ENCODE measurements around the gene FXYD5. TPM values are rescaled to one million over a fixed set of nuclear protein-coding genes. Genes with fewer than 3 reads are reported as not detected.
A peak's percentile ranks its signal among the peaks of the same experiment; 100 is the strongest.

Gene FXYD5
- polyA plus RNA-seq, 6 donors from 2014 or later, result 290 to 440 (median 351) TPM

- peak; percentile 62 for DNase-seq
- peak; percentile 79 to 89 for ATAC-seq (ENCODE audit: low read depth in 2 of 2)
- peak overlapping the region in 3 of 6 donors; percentile 47 to 71 (median 49) for H3K27ac Mint-ChIP-seq
- H3K4me3 Mint-ChIP-seq, result no peak overlapping the region
- peaks cover 0 to 11% (median 0%) of the 10 kb centered on the region in 7 donors for H3K9me3 Mint-ChIP-seq
- H3K4me1 Mint-ChIP-seq, result peaks cover 8 to 17% (median 13%) of the 10 kb centered on the region in 3 donors
- no peaks in the 10 kb centered on the region for H3K36me3 Mint-ChIP-seq
- H3K27me3 Mint-ChIP-seq, result peaks cover 0 to 8% (median 2%) of the 10 kb centered on the region in 3 donors
Observed at GRCh38 chr19:35135389-35135909, 19.1 kb upstream of the FXYD5 start.

GRCh38 chr19:35136231-35136630 lies 18.3 kb upstream of the FXYD5 start:
- Mint-ChIP-seq H3K9me3 (peaks cover 0 to 11% (median 0%) of the 10 kb centered on the region in 7 donors), H3K36me3 (no peaks in the 10 kb centered on the region), H3K4me1 (peaks cover 16 to 24% (median 19%) of the 10 kb centered on the region in 3 donors), H3K27me3 (peaks cover 0 to 16% (median 8%) of the 10 kb centered on the region in 3 donors), H3K27ac (no peak overlapping the region), H3K4me3 (peak overlapping the region in 1 of 8 donors; percentile 35)
- DNase-seq (no peak), ATAC-seq (ENCODE audit: low read depth in 2 of 2) (no peak)

- peak in 1 of 2 donors; percentile 11 for ATAC-seq (ENCODE audit: low read depth in 2 of 2)
- H3K4me3 Mint-ChIP-seq, result peak overlapping the region in 1 of 8 donors; percentile 27
- no peak for DNase-seq
- no peaks in the 10 kb centered on the region for H3K36me3 Mint-ChIP-seq
- peak overlapping the region in 5 of 6 donors; percentile 36 to 80 (median 39) for H3K27ac Mint-ChIP-seq
- H3K4me1 Mint-ChIP-seq, result peaks cover 25 to 31% (median 27%) of the 10 kb centered on the region in 3 donors
- H3K27me3 Mint-ChIP-seq, result peaks cover 0 to 16% (median 8%) of the 10 kb centered on the region in 3 donors
- H3K9me3 Mint-ChIP-seq, result peaks cover 0 to 11% (median 0%) of the 10 kb centered on the region in 7 donors
Observed at GRCh38 chr19:35136977-35137702, 17.4 kb upstream of the FXYD5 start.

GRCh38 chr19:35138305-35138892 lies 16.1 kb upstream of the FXYD5 start, which contains the start of gene FXYD1:
Gene FXYD1, plus strand, starts transcription at chr19:35138824. Its CDS starts 1,256 bp downstream, at chr19:35140080.
- Mint-ChIP-seq H3K27ac (peak within 1 kb of the TSS in 3 of 6 donors; percentile 36 to 81 (median 44)), H3K4me1 (peaks cover 30 to 37% (median 31%) of the 10 kb centered on the region in 3 donors), H3K9me3 (no peaks in the 10 kb centered on the region), H3K27me3 (peaks cover 0 to 16% (median 8%) of the 10 kb centered on the region in 3 donors), H3K36me3 (no peaks in the 10 kb centered on the region), H3K4me3 (no peak within 1 kb of the TSS)
- DNase-seq, result no peak
- ATAC-seq (ENCODE audit: low read depth in 2 of 2), result no peak

GRCh38 chr19:35140207-35140961 lies 14.2 kb upstream of the FXYD5 start:
- ATAC-seq (ENCODE audit: low read depth in 2 of 2), result no peak
- Mint-ChIP-seq H3K4me3 (peak overlapping the region; percentile 63 to 91 (median 78)), H3K4me1 (peaks cover 36 to 50% (median 48%) of the 10 kb centered on the region in 3 donors), H3K27me3 (peaks cover 0 to 16% (median 8%) of the 10 kb centered on the region in 3 donors), H3K36me3 (no peaks in the 10 kb centered on the region), H3K9me3 (no peaks in the 10 kb centered on the region), H3K27ac (peak overlapping the region in 3 of 6 donors; percentile 60 to 95 (median 70))
- no peak for DNase-seq

- H3K27me3 Mint-ChIP-seq, result peaks cover 0 to 16% (median 8%) of the 10 kb centered on the region in 3 donors
- ATAC-seq (ENCODE audit: low read depth in 2 of 2) (peak; percentile 70), DNase-seq (peak; percentile 84)
- no peaks in the 10 kb centered on the region for H3K9me3 Mint-ChIP-seq
- no peaks in the 10 kb centered on the region for H3K36me3 Mint-ChIP-seq
- peaks cover 30 to 50% (median 48%) of the 10 kb centered on the region in 3 donors for H3K4me1 Mint-ChIP-seq
- peak overlapping the region; percentile 78 to 92 (median 88) for H3K4me3 Mint-ChIP-seq
- peak overlapping the region; percentile 70 to 96 (median 88) for H3K27ac Mint-ChIP-seq
Observed at GRCh38 chr19:35140962-35141836, 13.3 kb upstream of the FXYD5 start.

GRCh38 chr19:35141837-35142605 lies 12.5 kb upstream of the FXYD5 start:
- peak; percentile 24 to 31 for ATAC-seq (ENCODE audit: low read depth in 2 of 2)
- Mint-ChIP-seq H3K4me1 (peaks cover 30 to 50% (median 48%) of the 10 kb centered on the region in 3 donors), H3K9me3 (no peaks in the 10 kb centered on the region)

GRCh38 chr19:35142606-35143230 lies 11.8 kb upstream of the FXYD5 start:
- no peaks in the 10 kb centered on the region for H3K9me3 Mint-ChIP-seq
- H3K36me3 Mint-ChIP-seq, result no peaks in the 10 kb centered on the region
- H3K4me1 Mint-ChIP-seq, result peaks cover 27 to 43% (median 42%) of the 10 kb centered on the region in 3 donors
- peak overlapping the region in 2 of 6 donors; percentile 25 to 70 for H3K27ac Mint-ChIP-seq
- peak overlapping the region in 7 of 8 donors; percentile 59 to 92 (median 81) for H3K4me3 Mint-ChIP-seq
- peaks cover 0 to 15% (median 8%) of the 10 kb centered on the region in 3 donors for H3K27me3 Mint-ChIP-seq
- DNase-seq (peak; percentile 60), ATAC-seq (ENCODE audit: low read depth in 2 of 2) (peak; percentile 33 to 51)

More at GRCh38 chr19:35141837-35142605, 12.5 kb upstream of the FXYD5 start:
- H3K4me3 Mint-ChIP-seq, result peak overlapping the region; percentile 78 to 92 (median 88)
- peak; percentile 22 for DNase-seq
- peaks cover 0 to 16% (median 8%) of the 10 kb centered on the region in 3 donors for H3K27me3 Mint-ChIP-seq
- H3K27ac Mint-ChIP-seq, result peak overlapping the region; percentile 69 to 96 (median 88)
- H3K36me3 Mint-ChIP-seq, result no peaks in the 10 kb centered on the region

- Mint-ChIP-seq H3K4me1 (peaks cover 27 to 43% (median 37%) of the 10 kb centered on the region in 3 donors), H3K4me3 (peak within 1 kb of the TSS; percentile 78 to 92 (median 85)), H3K9me3 (no peaks in the 10 kb centered on the region), H3K27me3 (peaks cover 0 to 9% (median 8%) of the 10 kb centered on the region in 3 donors), H3K27ac (peak within 1 kb of the TSS in 4 of 6 donors; percentile 25 to 96 (median 81)), H3K36me3 (no peaks in the 10 kb centered on the region)
- ATAC-seq (ENCODE audit: low read depth in 2 of 2) (no peak), DNase-seq (peak; percentile 12)
Observed at GRCh38 chr19:35143231-35143715, 11.3 kb upstream of the FXYD5 start, which contains the start of gene FXYD7. Gene FXYD7, plus strand, starts transcription at chr19:35143255. Its CDS starts 79 bp downstream, at chr19:35143334.

GRCh38 chr19:35143818-35144217 lies 10.7 kb upstream of the FXYD5 start:
- H3K9me3 Mint-ChIP-seq, result no peaks in the 10 kb centered on the region
- no peak for DNase-seq
- H3K4me3 Mint-ChIP-seq, result peak overlapping the region; percentile 2 to 84 (median 67)
- no peak for ATAC-seq (ENCODE audit: low read depth in 2 of 2)
- peaks cover 0 to 9% (median 8%) of the 10 kb centered on the region in 3 donors for H3K27me3 Mint-ChIP-seq
- H3K4me1 Mint-ChIP-seq, result peaks cover 27 to 43% (median 37%) of the 10 kb centered on the region in 3 donors
- H3K27ac Mint-ChIP-seq, result peak overlapping the region in 1 of 6 donors; percentile 94
- H3K36me3 Mint-ChIP-seq, result no peaks in the 10 kb centered on the region

GRCh38 chr19:35144259-35144599 lies 10.3 kb upstream of the FXYD5 start:
- H3K27ac Mint-ChIP-seq, result no peak overlapping the region
- peaks cover 0 to 9% (median 8%) of the 10 kb centered on the region in 3 donors for H3K27me3 Mint-ChIP-seq
- H3K4me3 Mint-ChIP-seq, result peak overlapping the region in 5 of 8 donors; percentile 2 to 81 (median 62)
- ATAC-seq (ENCODE audit: low read depth in 2 of 2) (no peak), DNase-seq (no peak)
- no peaks in the 10 kb centered on the region for H3K36me3 Mint-ChIP-seq
- no peaks in the 10 kb centered on the region for H3K9me3 Mint-ChIP-seq
- H3K4me1 Mint-ChIP-seq, result peaks cover 27 to 43% (median 37%) of the 10 kb centered on the region in 3 donors

Measured in naive B cell (primary cell).